Upper lobe of right lung (tissue), 1 donor: Measurements from ENCODE around the gene APCDD1. TPM values are rescaled to one million over a fixed set of nuclear protein-coding genes. Genes with fewer than 3 reads are reported as not detected.
A peak's percentile ranks its signal among the peaks of the same experiment; 100 is the strongest.

Experiments used
- ATAC-seq: fragments of 200-7000 bp; cut with Tn5 transposase; one replicate; pipeline ENCODE4 v1.9.1; 2020; ENCODE audit warnings: mild to moderate bottlenecking, moderate library complexity
- DNase-seq: peaks from one replicate; pipeline ENCODE4 v3.0.0-alpha.2; 2020
- H3K27ac ChIP-seq: fragments of 200-600 bp; one replicate; pipeline ENCODE4 v1.8.0; 2022
- H3K27me3 ChIP-seq: fragments of 200-600 bp; one replicate; pipeline ENCODE4 v1.8.0; 2022; ENCODE audit warnings: mild to moderate bottlenecking
- H3K36me3 ChIP-seq: fragments of 200-600 bp; one replicate; pipeline ENCODE4 v1.8.0; 2022
- H3K4me1 ChIP-seq: fragments of 200-600 bp; one replicate; pipeline ENCODE4 v1.8.0; 2022
- H3K4me3 ChIP-seq: fragments of 200-600 bp; one replicate; pipeline ENCODE4 v1.8.0; 2022; ENCODE audit warnings: mild to moderate bottlenecking
- H3K9me3 ChIP-seq: fragments of 200-600 bp; one replicate; pipeline ENCODE4 v1.8.0; 2022
- CTCF ChIP-seq: fragments of 200-600 bp; IDR thresholded peaks from one replicate; pipeline ENCODE4 v1.8.0; 2022; ENCODE audit warnings: antibody characterized with exemption
- intact Hi-C: fragments of 100-400 bp; cut with DNase I; formaldehyde crosslinking; loops from one replicate; pipeline ENCODE4 v1.11.0; 2022
- total RNA-seq: library from RNA; stranded (reverse); fragmentation: NEBNext Ultra II Directional; extraction: Animal tissue kit (Norgen Biotek cat#: 25700); gene quantifications from one replicate; pipeline ENCODE4 v1.2.1, GENCODE V29; 2021
- donor health status: DM: no; HTN: yes; CAD: no; lungs with severe emphysema.

The APCDD1 gene
- total RNA-seq, 1 donor from 2014 or later, result 27.6 TPM

GRCh38 chr18:10432781-10433180 lies 21.7 kb upstream of the APCDD1 start:
- Histone ChIP-seq H3K27me3 (no peaks in the 10 kb centered on the region), H3K9me3 (no peaks in the 10 kb centered on the region), H3K36me3 (no peaks in the 10 kb centered on the region), H3K4me1 (peaks cover 4% of the 10 kb centered on the region), H3K27ac (no peak overlapping the region), H3K4me3 (no peak overlapping the region)
- no peak for TF ChIP-seq CTCF
- intact Hi-C loops, result no loop called here
- ATAC-seq (peak; percentile 70), DNase-seq (no peak)

- ATAC-seq (no peak), DNase-seq (no peak)
- no peak for TF ChIP-seq CTCF
- Histone ChIP-seq H3K27ac (no peak overlapping the region), H3K4me3 (no peak overlapping the region), H3K4me1 (no peaks in the 10 kb centered on the region), H3K27me3 (no peaks in the 10 kb centered on the region), H3K36me3 (no peaks in the 10 kb centered on the region), H3K9me3 (no peaks in the 10 kb centered on the region)
- intact Hi-C loops, result no loop called here
These were observed 18.3 kb upstream of the APCDD1 start for GRCh38 chr18:10436160-10436559.

DNA sequence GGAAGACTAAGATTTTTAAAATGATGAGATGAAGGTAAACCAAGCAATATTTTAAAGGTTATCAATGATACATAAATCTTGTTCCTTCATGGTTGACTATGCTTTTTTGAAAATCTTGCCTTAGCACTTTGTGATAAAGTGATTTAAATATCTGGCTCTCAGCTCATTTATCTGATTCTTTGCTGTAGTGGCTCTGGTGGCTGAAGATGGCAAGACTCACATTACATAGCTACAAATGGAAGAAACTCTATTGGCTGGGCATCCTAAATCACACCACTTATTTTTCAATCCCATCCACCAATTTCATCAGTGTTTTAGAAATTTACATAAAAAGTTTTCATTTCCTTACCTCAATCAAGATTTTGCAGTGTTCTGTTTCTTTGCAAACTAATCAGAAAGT lies 16.6 kb upstream of the APCDD1 start:
- DNase-seq, result no peak
- Histone ChIP-seq H3K27ac (no peak overlapping the region), H3K36me3 (no peaks in the 10 kb centered on the region), H3K9me3 (no peaks in the 10 kb centered on the region), H3K4me1 (no peaks in the 10 kb centered on the region), H3K4me3 (no peak overlapping the region), H3K27me3 (no peaks in the 10 kb centered on the region)
- no peak for ATAC-seq
- intact Hi-C loops, result no loop called here
- no peak for TF ChIP-seq CTCF

DNA sequence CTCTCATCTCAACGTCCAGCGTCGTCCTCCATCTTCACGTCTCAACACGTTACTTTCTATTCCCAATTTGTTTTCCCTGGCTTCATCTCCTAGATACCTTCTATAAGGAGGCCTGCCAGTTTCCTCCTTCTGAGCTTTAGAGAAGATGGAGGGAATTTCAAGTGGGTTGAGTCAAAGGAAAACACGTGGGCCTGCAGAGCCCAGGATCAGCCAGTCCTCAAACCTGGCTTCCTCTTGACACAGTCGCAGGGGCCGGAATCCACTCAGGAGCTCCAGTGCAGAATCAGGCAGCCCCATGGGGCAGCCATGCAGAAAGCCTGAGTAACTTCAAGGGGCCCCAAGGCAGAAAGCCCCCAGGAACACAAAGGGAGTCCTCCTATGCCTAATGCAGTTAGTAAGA lies 14.5 kb upstream of the APCDD1 start:
- Histone ChIP-seq H3K9me3 (no peaks in the 10 kb centered on the region), H3K4me1 (no peaks in the 10 kb centered on the region), H3K27ac (no peak overlapping the region), H3K36me3 (no peaks in the 10 kb centered on the region), H3K27me3 (no peaks in the 10 kb centered on the region), H3K4me3 (no peak overlapping the region)
- ATAC-seq (peak; percentile 45), DNase-seq (no peak)
- no peak for TF ChIP-seq CTCF
- intact Hi-C loops, result no loop called here

DNA sequence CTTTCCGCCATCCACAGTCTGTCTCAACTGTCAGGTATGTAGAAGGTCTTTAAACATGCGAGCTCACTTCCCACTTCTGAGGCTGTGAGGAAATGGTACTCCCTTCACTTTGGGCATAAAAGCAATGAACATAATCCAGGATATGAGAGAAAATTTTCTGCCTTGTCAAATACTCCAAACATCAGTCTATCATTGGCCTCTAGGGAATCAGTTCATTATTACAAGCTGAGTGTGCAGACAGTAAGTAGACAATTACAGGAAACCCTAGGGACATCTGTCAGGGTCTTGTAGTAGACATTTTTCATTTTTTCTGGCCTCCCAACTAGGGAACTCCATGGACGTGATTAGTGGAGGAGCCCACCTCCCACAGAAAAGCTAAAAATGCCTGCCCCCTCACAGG lies 13.6 kb upstream of the APCDD1 start:
- Histone ChIP-seq H3K4me1 (no peaks in the 10 kb centered on the region), H3K9me3 (no peaks in the 10 kb centered on the region), H3K27me3 (no peaks in the 10 kb centered on the region), H3K27ac (no peak overlapping the region), H3K4me3 (no peak overlapping the region), H3K36me3 (no peaks in the 10 kb centered on the region)
- DNase-seq (no peak), ATAC-seq (no peak)
- TF ChIP-seq CTCF, result no peak
- intact Hi-C loops, result no loop called here

DNA sequence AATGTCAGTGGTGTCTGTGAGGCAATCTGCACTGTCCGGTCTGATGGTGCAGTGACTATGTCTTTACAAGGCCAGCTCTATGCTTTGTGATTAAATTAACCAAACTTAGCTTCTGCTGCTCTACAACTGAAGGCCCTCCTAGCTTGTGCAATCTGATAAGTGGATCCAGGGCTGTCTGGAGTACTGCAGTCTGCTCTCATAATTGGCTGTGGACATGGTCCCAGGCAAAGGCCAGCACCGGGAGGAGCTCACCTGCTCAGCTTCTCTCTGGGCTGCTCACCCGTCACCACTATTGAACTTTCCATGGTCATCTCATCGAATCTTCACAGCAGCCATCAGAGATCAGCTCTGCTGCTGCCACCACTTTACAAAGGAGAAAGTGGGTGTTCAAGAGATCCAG lies 13.0 kb upstream of the APCDD1 start:
- no peaks in the 10 kb centered on the region for H3K36me3 ChIP-seq
- TF ChIP-seq CTCF, result no peak
- no peaks in the 10 kb centered on the region for H3K4me1 ChIP-seq
- no peak overlapping the region for H3K4me3 ChIP-seq
- no peak overlapping the region for H3K27ac ChIP-seq
- no peaks in the 10 kb centered on the region for H3K27me3 ChIP-seq
- intact Hi-C loops, result no loop called here
- ATAC-seq, result peak; percentile 89
- DNase-seq, result no peak
- no peaks in the 10 kb centered on the region for H3K9me3 ChIP-seq
